Smooth muscle cell (in vitro differentiated cells): ENCODE measurements around the gene INHBB. TPM values are rescaled to one million over a fixed set of nuclear protein-coding genes. Genes with fewer than 3 reads are reported as not detected.

Experiments
- DNase-seq: peaks from one replicate; lab custom pipeline; 2025; ENCODE audit not compliant: unreplicated experiment; lab: John Stamatoyannopoulos, UW
- H2AFZ ChIP-seq: fragments of 200-600 bp; sonication (generic); 2 replicates; pipeline ENCODE4 v1.6.0; 2016; ENCODE audit warnings: antibody characterized with exemption, low read depth, mild to moderate bottlenecking
- H3F3A ChIP-seq: fragments of 200-600 bp; sonication (generic); 2 replicates; pipeline ENCODE4 v1.6.0; 2017; ENCODE audit warnings: antibody characterized with exemption, low read depth
- H3K27ac ChIP-seq: fragments of 200-600 bp; sonication (generic); 2 replicates; pipeline ENCODE4 v1.5.1; 2016; ENCODE audit warnings: low read depth, mild to moderate bottlenecking
- H3K27me3 ChIP-seq: fragments of 200-600 bp; sonication (generic); 2 replicates; pipeline ENCODE4 v1.6.1; 2016; ENCODE audit warnings: low read depth, mild to moderate bottlenecking
- H3K36me3 ChIP-seq: fragments of 200-600 bp; sonication (generic); 2 replicates; pipeline ENCODE4 v1.5.1; 2016; ENCODE audit warnings: low read depth
- H3K4me1 ChIP-seq: fragments of 200-600 bp; sonication (generic); 2 replicates; pipeline ENCODE4 v1.5.1; 2016; ENCODE audit warnings: low read depth
- H3K4me2 ChIP-seq: fragments of 200-600 bp; sonication (generic); 2 replicates; pipeline ENCODE4 v1.6.0; 2016; ENCODE audit warnings: mild to moderate bottlenecking
- H3K4me3 ChIP-seq: fragments of 200-600 bp; sonication (generic); 2 replicates; pipeline ENCODE4 v1.5.1; 2016; ENCODE audit warnings: mild to moderate bottlenecking
- H3K79me2 ChIP-seq: fragments of 200-600 bp; sonication (generic); 2 replicates; pipeline ENCODE4 v1.6.0; 2016; ENCODE audit warnings: low read depth, mild to moderate bottlenecking
- H3K9ac ChIP-seq: fragments of 200-600 bp; sonication (generic); 2 replicates; pipeline ENCODE4 v1.6.0; 2016; ENCODE audit warnings: low read depth
- H3K9me3 ChIP-seq: fragments of 200-600 bp; sonication (generic); replicated peaks from 2 replicates; pipeline ENCODE4 v1.5.1; 2016; ENCODE audit warnings: low read depth
- H4K20me1 ChIP-seq: fragments of 200-600 bp; sonication (generic); 2 replicates; pipeline ENCODE4 v1.6.0; 2016; ENCODE audit warnings: low read depth
- WGBS: methylation state at CpG from one replicate; pipeline ENCODE4 v1.1.7; 2016; ENCODE audit warnings: low lambda C conversion rate; 5-methylcytosine and 5-hydroxymethylcytosine counted together
- polyA plus RNA-seq: library from polyadenylated mRNA; unstranded; fragments of >200 nt; fragmentation: Nextera tagmentation; extraction: Ambion mirVana; gene quantifications from 2 replicates; pipeline ENCODE4 v1.2.1, GENCODE V29; 2016
- total RNA-seq: library from RNA; depleted of rRNA; stranded (reverse); fragments of >200 nt; gene quantifications from 2 replicates; pipeline ENCODE4 v1.2.3, GENCODE V29; 2014
- TF ChIP-seq, protein P1 (sequence below): fragments of 200-600 bp; sonication (generic); IDR thresholded peaks from 2 replicates; pipeline ENCODE4 v1.5.1; 2017; ENCODE audit warnings: borderline replicate concordance, mild to moderate bottlenecking, antibody characterized with exemption; ENCODE audit not compliant: insufficient read depth, poor library complexity, severe bottlenecking

The INHBB gene
- total and polyA plus RNA-seq, 2 experiments from 2014 or later, result 0.06 to 0.09 TPM

DNA sequence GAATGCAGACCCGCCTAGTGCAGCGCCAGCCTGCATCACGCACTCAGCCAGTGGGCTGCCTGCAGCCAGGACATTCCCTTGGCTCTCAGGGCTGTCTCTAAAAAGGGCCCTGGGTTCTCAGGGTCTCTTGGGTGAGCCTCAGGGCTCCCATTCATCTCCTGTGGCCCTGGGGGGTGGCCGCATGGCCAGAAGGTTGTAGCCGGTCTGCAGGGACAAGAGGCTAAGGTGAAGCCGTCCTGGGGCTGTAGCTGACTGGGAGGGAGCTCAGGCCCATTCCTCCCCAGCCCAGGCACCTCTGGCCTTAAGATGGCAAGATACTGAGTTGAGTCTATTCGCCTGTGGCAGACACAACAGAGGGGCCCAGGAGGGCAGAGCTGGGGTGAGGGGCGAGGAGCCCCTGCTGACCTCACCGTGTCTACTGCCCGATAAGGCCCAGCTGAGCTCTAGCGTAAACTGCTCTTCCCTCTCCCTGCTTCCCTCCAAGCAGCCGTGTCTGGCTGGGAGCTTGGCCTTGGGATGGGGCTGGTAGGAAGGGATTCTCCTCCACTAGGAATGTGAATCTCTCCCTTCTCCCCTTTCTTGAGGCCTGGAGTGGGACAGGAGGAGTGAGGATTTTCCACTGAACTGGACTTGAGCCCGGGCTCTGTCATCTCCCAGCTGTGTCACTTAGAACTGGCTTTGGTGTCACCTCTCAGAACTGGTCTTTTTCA is 37.9 kb downstream of the INHBB start:
- no peaks in the 10 kb centered on the region for H3K79me2 ChIP-seq
- H3K4me1 ChIP-seq, result no peaks in the 10 kb centered on the region
- H3K36me3 ChIP-seq, result no peaks in the 10 kb centered on the region
- no peak overlapping the region for H3K4me2 ChIP-seq
- H4K20me1 ChIP-seq, result no peaks in the 10 kb centered on the region
- no peak overlapping the region for H3K9ac ChIP-seq
- no peak overlapping the region for H3K4me3 ChIP-seq
- no peak overlapping the region for H3K27ac ChIP-seq
- H3K27me3 ChIP-seq, result peaks cover 18% of the 10 kb centered on the region
- no peaks in the 10 kb centered on the region for H3K9me3 ChIP-seq
- no peaks in the 10 kb centered on the region for H3F3A ChIP-seq
- no peak for DNase-seq
- TF ChIP-seq, protein P1, sequence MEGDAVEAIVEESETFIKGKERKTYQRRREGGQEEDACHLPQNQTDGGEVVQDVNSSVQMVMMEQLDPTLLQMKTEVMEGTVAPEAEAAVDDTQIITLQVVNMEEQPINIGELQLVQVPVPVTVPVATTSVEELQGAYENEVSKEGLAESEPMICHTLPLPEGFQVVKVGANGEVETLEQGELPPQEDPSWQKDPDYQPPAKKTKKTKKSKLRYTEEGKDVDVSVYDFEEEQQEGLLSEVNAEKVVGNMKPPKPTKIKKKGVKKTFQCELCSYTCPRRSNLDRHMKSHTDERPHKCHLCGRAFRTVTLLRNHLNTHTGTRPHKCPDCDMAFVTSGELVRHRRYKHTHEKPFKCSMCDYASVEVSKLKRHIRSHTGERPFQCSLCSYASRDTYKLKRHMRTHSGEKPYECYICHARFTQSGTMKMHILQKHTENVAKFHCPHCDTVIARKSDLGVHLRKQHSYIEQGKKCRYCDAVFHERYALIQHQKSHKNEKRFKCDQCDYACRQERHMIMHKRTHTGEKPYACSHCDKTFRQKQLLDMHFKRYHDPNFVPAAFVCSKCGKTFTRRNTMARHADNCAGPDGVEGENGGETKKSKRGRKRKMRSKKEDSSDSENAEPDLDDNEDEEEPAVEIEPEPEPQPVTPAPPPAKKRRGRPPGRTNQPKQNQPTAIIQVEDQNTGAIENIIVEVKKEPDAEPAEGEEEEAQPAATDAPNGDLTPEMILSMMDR, result no peak
- H2AFZ ChIP-seq, result no peak overlapping the region
- WGBS, result 85% methylated on average over 13 of the region's 13 CpGs

DNA sequence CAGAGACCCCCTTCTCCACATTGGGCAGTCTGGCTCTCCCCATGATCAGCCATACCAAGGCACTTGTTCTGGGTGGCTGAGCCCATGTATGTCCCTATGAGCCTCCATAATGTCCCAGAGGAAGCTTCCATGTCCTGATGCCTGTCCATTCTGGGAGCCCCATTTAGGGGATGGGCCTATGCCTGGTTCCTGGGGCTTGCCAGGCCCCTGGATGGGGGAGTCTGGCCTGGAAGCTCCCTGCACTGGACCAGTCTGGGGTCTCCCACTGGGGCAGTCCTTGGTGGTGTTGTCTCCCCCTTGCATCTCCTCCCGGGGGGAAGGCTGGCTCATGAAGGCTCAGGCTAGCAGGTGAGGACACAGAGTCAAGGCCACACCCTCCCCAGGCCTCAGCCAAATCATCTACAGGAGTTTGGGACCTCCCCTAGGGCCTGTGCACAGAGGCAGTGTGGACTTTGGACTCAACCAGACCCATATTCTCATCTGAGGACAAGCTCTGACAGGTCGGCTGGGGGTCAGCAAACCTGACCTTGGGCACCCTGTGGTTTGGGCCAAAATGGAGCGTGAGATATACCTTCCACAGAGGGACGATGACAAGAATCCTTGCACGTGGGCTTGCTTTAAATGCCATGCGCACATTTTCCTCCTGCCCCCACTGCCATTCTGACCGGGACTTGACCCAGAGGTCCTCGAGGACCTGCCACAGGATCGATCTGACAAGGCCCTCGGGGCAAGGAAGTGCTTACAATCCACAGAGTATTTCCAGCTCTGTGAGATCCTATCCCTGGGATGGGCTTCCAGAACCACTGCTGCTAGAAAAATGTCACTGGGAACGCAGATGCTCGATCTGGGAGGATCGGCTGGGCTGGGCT is 38.8 kb downstream of the INHBB start:
- peaks cover 23% of the 10 kb centered on the region for H3K27me3 ChIP-seq
- H3K9ac ChIP-seq, result no peak overlapping the region
- H3K4me3 ChIP-seq, result no peak overlapping the region
- 78% methylated on average over 13 of the region's 13 CpGs for WGBS
- no peaks in the 10 kb centered on the region for H4K20me1 ChIP-seq
- H2AFZ ChIP-seq, result no peak overlapping the region
- DNase-seq, result no peak
- H3K4me1 ChIP-seq, result no peaks in the 10 kb centered on the region
- H3K27ac ChIP-seq, result no peak overlapping the region
- TF ChIP-seq, protein P1, result no peak
- no peaks in the 10 kb centered on the region for H3K79me2 ChIP-seq
- H3K36me3 ChIP-seq, result no peaks in the 10 kb centered on the region
- no peaks in the 10 kb centered on the region for H3K9me3 ChIP-seq
- H3F3A ChIP-seq, result no peaks in the 10 kb centered on the region
- H3K4me2 ChIP-seq, result no peak overlapping the region

DNA sequence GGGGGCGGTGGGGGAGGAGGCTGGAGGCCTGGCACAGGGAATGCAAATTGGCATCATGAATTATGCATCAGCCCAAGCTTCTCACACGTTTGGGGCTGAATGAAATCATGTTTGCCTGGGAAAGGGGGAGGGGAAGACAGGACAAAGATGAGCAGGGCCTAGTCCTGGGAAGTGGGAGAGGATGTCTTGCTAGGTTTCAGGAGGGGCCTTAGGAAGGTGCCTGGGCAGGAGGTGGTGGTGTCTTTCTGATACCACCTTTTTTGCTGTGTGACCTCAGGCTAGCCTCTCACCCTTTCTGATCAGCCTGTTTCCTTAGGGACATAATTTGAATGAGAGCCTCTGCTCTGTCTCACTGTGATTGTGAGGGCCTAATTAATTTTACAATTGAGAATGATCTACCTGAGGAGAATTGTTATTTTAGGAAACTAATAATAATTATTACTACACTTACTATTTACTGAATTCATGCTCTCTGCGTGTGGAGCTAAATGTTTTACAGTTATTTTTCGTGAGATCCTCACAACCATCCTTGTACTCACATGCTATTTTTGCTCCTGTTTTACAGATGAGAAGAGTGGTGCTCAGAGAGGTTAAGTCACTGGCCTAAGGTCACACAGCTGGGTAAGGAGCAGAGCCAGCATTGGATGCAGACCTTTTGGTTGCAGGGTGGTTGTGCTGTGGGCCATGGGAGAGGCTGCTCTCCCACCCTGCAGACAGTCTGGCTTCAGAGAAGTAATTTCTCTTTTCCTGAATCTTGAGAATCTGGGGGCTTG is 39.6 kb downstream of the INHBB start:
- Histone ChIP-seq H3F3A (no peaks in the 10 kb centered on the region), H3K36me3 (no peaks in the 10 kb centered on the region), H3K27me3 (peaks cover 15% of the 10 kb centered on the region), H3K79me2 (no peaks in the 10 kb centered on the region), H4K20me1 (no peaks in the 10 kb centered on the region), H3K27ac (no peak overlapping the region), H3K4me2 (no peak overlapping the region), H3K4me3 (no peak overlapping the region), H3K4me1 (no peaks in the 10 kb centered on the region), H3K9ac (no peak overlapping the region), H3K9me3 (no peaks in the 10 kb centered on the region), H2AFZ (no peak overlapping the region)
- 64% methylated on average over 4 of the region's 4 CpGs for WGBS
- TF ChIP-seq, protein P1, result no peak
- DNase-seq, result no peak
